Stomach (tissue), 9 donors: ENCODE data around the gene KRTAP5-2. TPM values are rescaled to one million over a fixed set of nuclear protein-coding genes. Genes with fewer than 3 reads are reported as not detected.
"Not testable (repeated sequence)": the region's sequence is repeated elsewhere in the genome, so short reads cannot be mapped to it uniquely, and the experiment has no call there.

Experiments
- DNase-seq, 2 donors: peaks; one replicate each; pipeline versions ENCODE4 v3.0.0 to v3.0.0-alpha.2; 2013 to 2019
- H3K27ac ChIP-seq, 5 donors: fragments of 200-600 bp in 4 of 5; sonication (generic) in 4 of 5; one replicate each; pipeline ENCODE4 v1.5.1; 2013 to 2019; ENCODE audit warnings: mild to moderate bottlenecking in 1 of 5, moderate library complexity in 1 of 5
- H3K27me3 ChIP-seq, 3 donors: fragments of 200-600 bp; sonication (generic); one replicate each; pipeline ENCODE4 v1.5.1; 2017 to 2019; ENCODE audit warnings: mixed run types in 1 of 3
- H3K36me3 ChIP-seq, 4 donors: fragments of 200-600 bp; sonication (generic); 1 replicate in 3 of 4; 2 replicates in 1 of 4; pipeline ENCODE4 v1.5.1; 2016 to 2019
- H3K4me1 ChIP-seq, 4 donors: fragments of 200-600 bp; sonication (generic); one replicate each; pipeline ENCODE4 v1.5.1; 2016 to 2019
- H3K4me3 ChIP-seq, 4 donors: fragments of 200-600 bp; sonication (generic) in 3 of 4; one replicate each; pipeline ENCODE4 v1.5.1; 2016 to 2019; ENCODE audit warnings: mild to moderate bottlenecking in 1 of 4
- H3K9me3 ChIP-seq, 4 donors: fragments of 200-600 bp; sonication (generic); one replicate each; pipeline ENCODE4 v1.5.1; 2016 to 2019
- EP300 ChIP-seq: sonication (generic); formaldehyde crosslinking; IDR thresholded peaks from one replicate; pipeline ENCODE4 v1.6.1; 2017; ENCODE audit warnings: antibody characterized with exemption
- POLR2A ChIP-seq, 4 donors: fragments of 450-650 bp; IDR thresholded peaks; one replicate each; pipeline ENCODE4 v1.6.1; 2016; ENCODE audit warnings: antibody characterized with exemption in 4 of 4, control low read depth in 2 of 4, mild to moderate bottlenecking in 1 of 4, moderate library complexity in 1 of 4
- POLR2AphosphoS5 ChIP-seq, 3 donors: sonication (generic); formaldehyde crosslinking; IDR thresholded peaks; one replicate each; pipeline ENCODE4 v1.6.1; 2016; ENCODE audit warnings: antibody characterized with exemption in 3 of 3
- WGBS, 5 donors: extraction: QIAGEN DNeasy Blood & Tissue Kit in 3 of 5; methylation state at CpG; one replicate each; pipeline versions ENCODE4 v1.1.5 to v1.1.7; 2013 to 2018; 5-methylcytosine and 5-hydroxymethylcytosine counted together
- intact Hi-C: fragments of 100-400 bp; cut with DNase I; formaldehyde crosslinking; loops from one replicate; pipeline ENCODE4 v1.15.1; 2023; ENCODE audit warnings: low total_unique reads
- polyA plus RNA-seq, 3 donors: library from polyadenylated mRNA; stranded (reverse); fragments of 200-250 nt; gene quantifications; one replicate each; pipeline ENCODE4 v1.2.3, GENCODE V29; 2013
- total RNA-seq, 5 donors: library from RNA; depleted of rRNA; stranded (reverse); fragments of >200 nt; gene quantifications; one replicate each; pipeline versions ENCODE4 v1.1.0 to v1.2.3, GENCODE V29; 2014 to 2016
- TF ChIP-seq, protein P1 (sequence below), 7 experiments: fragments of 450-650 bp in 4 of 7; fragments of 200-600 bp in 3 of 7; sonication (generic) in 3 of 7; IDR thresholded peaks; one replicate each; pipeline ENCODE4 v1.5.1; 2016 to 2019; ENCODE audit warnings: antibody characterized with exemption in 7 of 7, control low read depth in 2 of 7, mild to moderate bottlenecking in 1 of 7
- donor health status: healthy with polysubstance abuse.
- donor health status: Bipolar disorder and iron deficiency.
- donor health status: healthy.

Gene KRTAP5-2
- total and polyA plus RNA-seq, 8 donors: not detected

DNA sequence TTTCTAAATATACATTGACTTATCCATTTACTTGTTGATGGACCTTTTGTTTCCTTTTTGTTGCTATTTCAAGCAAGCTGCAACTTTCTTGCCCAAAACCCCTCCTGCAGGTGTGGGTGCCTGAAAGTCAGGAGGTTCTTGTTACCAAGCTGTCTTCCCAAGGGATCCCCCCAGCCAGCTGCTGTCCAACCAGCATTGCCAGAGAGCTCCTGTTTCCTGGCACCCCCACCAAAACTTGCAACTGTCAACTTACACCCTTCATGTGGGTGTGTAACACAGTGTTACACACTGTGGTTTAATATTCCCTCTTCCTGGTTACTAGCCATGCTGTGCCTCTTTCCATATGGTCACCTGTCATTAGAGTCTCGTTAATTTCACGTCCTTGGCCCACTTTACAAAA lies 11.4 kb downstream of the KRTAP5-2 start:
- TF ChIP-seq POLR2A (IDR thresholded peaks at IDR 0.05) (no peak), EP300 (no peak), POLR2AphosphoS5 (IDR thresholded peaks at IDR 0.05) (no peak)
- TF ChIP-seq, protein P1, sequence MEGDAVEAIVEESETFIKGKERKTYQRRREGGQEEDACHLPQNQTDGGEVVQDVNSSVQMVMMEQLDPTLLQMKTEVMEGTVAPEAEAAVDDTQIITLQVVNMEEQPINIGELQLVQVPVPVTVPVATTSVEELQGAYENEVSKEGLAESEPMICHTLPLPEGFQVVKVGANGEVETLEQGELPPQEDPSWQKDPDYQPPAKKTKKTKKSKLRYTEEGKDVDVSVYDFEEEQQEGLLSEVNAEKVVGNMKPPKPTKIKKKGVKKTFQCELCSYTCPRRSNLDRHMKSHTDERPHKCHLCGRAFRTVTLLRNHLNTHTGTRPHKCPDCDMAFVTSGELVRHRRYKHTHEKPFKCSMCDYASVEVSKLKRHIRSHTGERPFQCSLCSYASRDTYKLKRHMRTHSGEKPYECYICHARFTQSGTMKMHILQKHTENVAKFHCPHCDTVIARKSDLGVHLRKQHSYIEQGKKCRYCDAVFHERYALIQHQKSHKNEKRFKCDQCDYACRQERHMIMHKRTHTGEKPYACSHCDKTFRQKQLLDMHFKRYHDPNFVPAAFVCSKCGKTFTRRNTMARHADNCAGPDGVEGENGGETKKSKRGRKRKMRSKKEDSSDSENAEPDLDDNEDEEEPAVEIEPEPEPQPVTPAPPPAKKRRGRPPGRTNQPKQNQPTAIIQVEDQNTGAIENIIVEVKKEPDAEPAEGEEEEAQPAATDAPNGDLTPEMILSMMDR (IDR thresholded peaks at IDR 0.05): no peak
- no peaks in the 10 kb centered on the region for H3K36me3 ChIP-seq
- no peak overlapping the region for H3K27ac ChIP-seq
- no peak overlapping the region for H3K4me3 ChIP-seq
- peaks cover 0 to 41% (median 0%) of the 10 kb centered on the region in 3 donors for H3K27me3 ChIP-seq
- DNase-seq: no peak
- 62 to 88% (median 84%) methylated on average over 2 of the region's 2 CpGs for WGBS, 5 donors
- intact Hi-C loops: no loop called here
- H3K4me1 ChIP-seq: peaks cover 0 to 6% (median 0%) of the 10 kb centered on the region in 4 donors
- no peaks in the 10 kb centered on the region for H3K9me3 ChIP-seq

DNA sequence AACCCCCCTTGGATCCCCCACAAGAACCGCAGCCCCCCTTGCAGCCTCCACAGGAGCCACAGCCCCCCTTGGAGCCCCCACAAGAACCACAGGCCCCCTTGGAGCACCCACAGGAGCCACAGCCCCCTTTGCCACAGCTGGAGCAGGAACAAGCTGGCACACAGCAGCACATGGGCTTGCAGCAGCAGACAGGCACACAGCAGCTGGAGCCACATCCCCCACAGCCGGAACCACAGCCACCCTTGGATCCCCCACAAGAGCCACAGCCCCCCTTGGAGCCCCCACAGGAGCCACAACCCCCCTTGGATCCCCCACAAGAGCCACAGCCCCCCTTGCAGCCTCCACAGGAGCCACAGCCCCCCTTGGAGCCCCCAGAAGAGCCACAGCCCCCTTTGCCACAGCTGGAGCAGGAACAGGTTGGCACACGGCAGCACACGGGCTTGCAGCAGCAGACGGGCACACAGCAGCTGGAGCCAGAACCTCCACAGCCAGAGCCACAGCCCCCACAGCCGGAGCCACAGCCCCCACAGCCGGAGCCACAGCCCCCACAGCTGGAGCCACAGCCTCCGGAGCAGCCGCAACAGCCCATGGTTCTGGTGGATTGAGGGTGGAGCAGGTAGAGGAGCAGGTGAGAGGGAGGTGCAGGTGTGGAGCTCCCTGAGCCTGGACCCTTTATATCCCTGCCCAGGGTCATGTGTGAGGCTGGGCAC lies 13.3 kb downstream of the KRTAP5-2 start, which contains the start of gene KRTAP5-1:
Gene KRTAP5-1 (minus strand): TSS at position 623 of the 710 bp plus-strand sequence. CDS start 34 bp downstream, at position 589.
- H3K27ac ChIP-seq, intact Hi-C loops, H3K4me1 ChIP-seq, H3K4me3 ChIP-seq, H3K9me3 ChIP-seq, H3K36me3 ChIP-seq, DNase-seq: not testable (repeated sequence)
- WGBS, 5 donors: 60 to 82% (median 74%) methylated on average over 1 to 9 of the region's 9 CpGs
- peaks cover 0 to 35% (median 0%) of the 10 kb centered on the region in 3 donors for H3K27me3 ChIP-seq

DNA sequence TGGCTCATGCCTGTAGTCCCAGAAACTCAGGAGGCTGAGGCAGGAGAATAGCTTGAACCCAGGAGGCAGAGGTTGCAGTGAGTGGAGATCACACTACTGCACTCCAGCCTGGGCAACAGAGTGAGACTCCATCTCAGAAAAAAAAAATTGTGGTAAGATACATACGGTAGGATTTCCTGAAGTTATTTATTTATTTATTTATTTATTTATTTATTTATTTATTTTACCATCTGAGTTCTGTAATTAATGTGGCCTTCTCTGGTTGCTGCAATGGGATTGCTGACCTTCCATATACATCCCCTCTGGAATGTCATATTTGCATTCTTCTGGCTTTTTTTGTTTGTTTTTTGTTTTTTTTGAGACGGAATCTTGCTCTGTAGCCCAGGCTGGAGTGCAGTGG lies 15.2 kb downstream of the KRTAP5-2 start:
- H3K27ac ChIP-seq, H3K4me3 ChIP-seq, H3K9me3 ChIP-seq, intact Hi-C loops, H3K36me3 ChIP-seq, DNase-seq, H3K4me1 ChIP-seq: not testable (repeated sequence)
- 72 to 74% (median 73%) methylated on average over 2 of the region's 2 CpGs for WGBS, 5 donors
- peaks cover 0 to 36% (median 0%) of the 10 kb centered on the region in 3 donors for H3K27me3 ChIP-seq

- 86 to 92% (median 87%) methylated on average over 9 of the region's 9 CpGs for whole genome bisulfite sequencing, 5 donors
- H3K4me1 ChIP-seq: no peaks in the 10 kb centered on the region
- peaks cover 0 to 10% (median 8%) of the 10 kb centered on the region in 4 donors for H3K9me3 ChIP-seq
- intact Hi-C loops: no loop called here
- no peak overlapping the region for H3K27ac ChIP-seq
- H3K36me3 ChIP-seq: no peaks in the 10 kb centered on the region
- H3K4me3 ChIP-seq: no peak overlapping the region
- no peak for TF ChIP-seq EP300
- no peak for TF ChIP-seq POLR2A (IDR thresholded peaks at IDR 0.05)
- TF ChIP-seq, protein P1 (IDR thresholded peaks at IDR 0.05): no peak
- TF ChIP-seq POLR2AphosphoS5 (IDR thresholded peaks at IDR 0.05): no peak
- peaks cover 0 to 36% (median 0%) of the 10 kb centered on the region in 3 donors for H3K27me3 ChIP-seq
- DNase-seq: no peak
Measured at GRCh38 chr11:1581976-1582375, 16.1 kb downstream of the KRTAP5-2 start.

- no peak for DNase-seq
- 74 to 85% (median 80%) methylated on average over 6 of the region's 6 CpGs for WGBS, 5 donors
- Histone ChIP-seq H3K27ac (no peak overlapping the region), H3K9me3 (peaks cover 0 to 10% (median 8%) of the 10 kb centered on the region in 4 donors), H3K27me3 (peaks cover 0 to 48% (median 5%) of the 10 kb centered on the region in 3 donors), H3K4me3 (no peak overlapping the region), H3K4me1 (peaks cover 16 to 27% (median 23%) of the 10 kb centered on the region in 4 donors), H3K36me3 (no peaks in the 10 kb centered on the region)
- intact Hi-C loops: loop anchor here (5.0 kb wide), 1 partner anchor 35 kb away; no protein-coding TSS in a partner anchor
- TF ChIP-seq EP300: no peak
- no peak for TF ChIP-seq POLR2AphosphoS5 (IDR thresholded peaks at IDR 0.05)
- TF ChIP-seq, protein P1 (IDR thresholded peaks at IDR 0.05): no peak
- no peak for TF ChIP-seq POLR2A (IDR thresholded peaks at IDR 0.05)
Measured at GRCh38 chr11:1576825-1577224, 21.3 kb downstream of the KRTAP5-2 start.

- not testable (repeated sequence) for H3K9me3 ChIP-seq, H3K4me3 ChIP-seq, H3K27ac ChIP-seq, DNase-seq, H3K36me3 ChIP-seq
- peaks cover 0 to 56% (median 11%) of the 10 kb centered on the region in 3 donors for H3K27me3 ChIP-seq
- 71 to 82% (median 79%) methylated on average over 16 of the region's 16 CpGs for WGBS, 5 donors
- peaks cover 22 to 35% (median 31%) of the 10 kb centered on the region in 4 donors for H3K4me1 ChIP-seq
- intact Hi-C loops: loop anchor here (5.0 kb wide), 1 partner anchor 33 kb away; no protein-coding TSS in a partner anchor
Measured at GRCh38 chr11:1575756-1576155, 22.3 kb downstream of the KRTAP5-2 start.
